ENCODE data around the gene MRPL54.

DNA sequence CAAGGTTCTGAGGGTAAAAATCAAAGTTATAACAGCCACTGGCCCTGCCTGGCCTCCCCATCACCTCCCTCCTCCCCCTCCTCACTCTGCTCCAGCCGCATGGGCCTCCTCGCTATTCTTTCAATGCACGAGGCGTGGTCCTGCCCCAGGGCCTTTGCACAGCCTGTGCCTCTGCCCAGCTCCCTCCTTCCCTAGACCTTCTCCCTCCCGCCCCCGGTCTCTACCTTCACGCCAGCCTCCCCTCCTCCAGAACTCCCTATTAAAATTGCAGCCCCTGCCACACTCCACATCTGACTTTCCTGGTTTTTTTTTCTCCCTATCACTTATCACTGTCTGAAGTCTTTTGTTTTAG, 6.2 kb downstream of the MRPL54 start:
- TF ChIP-seq CTCF (optimal IDR thresholded peaks at IDR 0.05 in 1 of 3, IDR thresholded peaks at IDR 0.05 in 1 of 3, conservative IDR thresholded peaks at IDR 0.05 in 1 of 3; ENCODE audit: extremely low read depth in 1 of 3, insufficient read depth in 2 of 3, low read length in 3 of 3) (no peak), EZH2 (IDR thresholded peaks at IDR 0.05; ENCODE audit: low read length) (no peak)

Data from keratinocyte (primary cell).